AG09309 (cell line): ENCODE measurements around the gene TCFL5.

Experiments
- DNase-seq: peaks from one replicate; pipeline ENCODE4 v3.0.0-alpha.2; 2010; ENCODE audit warnings: low read depth
- H3K4me3 ChIP-seq: 2 replicates; pipeline ENCODE4 v1.5.1; 2011; ENCODE audit warnings: mild to moderate bottlenecking, low read depth, low read length, moderate library complexity; ENCODE audit not compliant: control insufficient read depth
- CTCF ChIP-seq: IDR thresholded peaks from 2 replicates; pipeline ENCODE4 v1.5.1; 2011; ENCODE audit warnings: mild to moderate bottlenecking, low read depth, low read length, inconsistent platforms; ENCODE audit not compliant: insufficient read depth, control insufficient read depth; ENCODE audit errors: missing control alignments

TCFL5 gene

GRCh38 chr20:62861726-62862336 lies at the start of gene TCFL5:
Gene TCFL5, minus strand, starts transcription at chr20:62861822. Its CDS starts 152 bp downstream, at chr20:62861670.
- no peak for DNase-seq
- peak within 1 kb of the TSS; percentile 66 for H3K4me3 ChIP-seq
- no peak for TF ChIP-seq CTCF

GRCh38 chr20:62910777-62911497 lies 49.3 kb upstream of the TCFL5 start:
- no peak overlapping the region for H3K4me3 ChIP-seq
- TF ChIP-seq CTCF = no peak
- no peak for DNase-seq

- DNase-seq = no peak
- TF ChIP-seq CTCF = no peak
- no peak overlapping the region for H3K4me3 ChIP-seq
Measured at GRCh38 chr20:62910217-62910766, 48.7 kb upstream of the TCFL5 start.

GRCh38 chr20:62908971-62909791 lies 47.6 kb upstream of the TCFL5 start:
- DNase-seq = no peak
- TF ChIP-seq CTCF = no peak
- H3K4me3 ChIP-seq = no peak overlapping the region

GRCh38 chr20:62907384-62908317 lies 46.0 kb upstream of the TCFL5 start:
- H3K4me3 ChIP-seq = no peak overlapping the region
- TF ChIP-seq CTCF = peak; percentile 51
- DNase-seq = no peak
